Measurements from ENCODE around the gene MICAL3.

DNA sequence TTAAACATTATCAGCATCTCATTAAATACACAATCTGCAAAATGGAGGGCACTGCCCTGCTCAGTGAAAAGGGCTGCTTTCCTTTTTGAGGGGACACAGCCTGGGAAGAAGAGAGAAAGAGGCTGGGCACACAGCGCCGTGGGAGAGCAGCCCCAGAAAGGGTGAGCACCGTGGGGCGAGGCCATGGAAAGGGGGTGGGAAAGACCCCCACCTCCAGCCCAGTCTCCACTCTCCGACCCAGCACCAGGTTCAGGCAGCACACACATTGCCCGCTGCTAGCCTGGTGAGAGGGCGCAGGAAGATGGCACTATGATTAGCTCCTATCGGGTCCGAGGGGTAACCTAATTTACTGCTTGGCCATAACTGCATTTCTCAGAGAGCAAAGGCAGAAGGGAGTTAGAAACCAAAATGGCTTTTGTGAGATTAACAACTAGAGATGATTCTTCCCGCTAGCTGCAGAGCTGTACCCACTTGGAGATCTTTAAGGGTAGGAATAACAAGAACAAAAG, 146.1 kb downstream of the MICAL3 start:
- no peak for TF ChIP-seq CSDC2 (CRISPR knock-in tag; IDR thresholded peaks at IDR 0.05)
- TF ChIP-seq, protein P1, sequence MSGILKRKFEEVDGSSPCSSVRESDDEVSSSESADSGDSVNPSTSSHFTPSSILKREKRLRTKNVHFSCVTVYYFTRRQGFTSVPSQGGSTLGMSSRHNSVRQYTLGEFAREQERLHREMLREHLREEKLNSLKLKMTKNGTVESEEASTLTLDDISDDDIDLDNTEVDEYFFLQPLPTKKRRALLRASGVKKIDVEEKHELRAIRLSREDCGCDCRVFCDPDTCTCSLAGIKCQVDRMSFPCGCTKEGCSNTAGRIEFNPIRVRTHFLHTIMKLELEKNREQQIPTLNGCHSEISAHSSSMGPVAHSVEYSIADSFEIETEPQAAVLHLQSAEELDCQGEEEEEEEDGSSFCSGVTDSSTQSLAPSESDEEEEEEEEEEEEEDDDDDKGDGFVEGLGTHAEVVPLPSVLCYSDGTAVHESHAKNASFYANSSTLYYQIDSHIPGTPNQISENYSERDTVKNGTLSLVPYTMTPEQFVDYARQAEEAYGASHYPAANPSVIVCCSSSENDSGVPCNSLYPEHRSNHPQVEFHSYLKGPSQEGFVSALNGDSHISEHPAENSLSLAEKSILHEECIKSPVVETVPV (CRISPR knock-in tag; IDR thresholded peaks at IDR 0.05), result no peak
- TF ChIP-seq ZFP30 (CRISPR knock-in tag; IDR thresholded peaks at IDR 0.05), result no peak
- no peak for TF ChIP-seq TOX (CRISPR knock-in tag; IDR thresholded peaks at IDR 0.05; ENCODE audit: borderline replicate concordance)
- no peak for TF ChIP-seq ARNTL (CRISPR knock-in tag; IDR thresholded peaks at IDR 0.05; ENCODE audit: borderline replicate concordance, low read depth)
- TF ChIP-seq, protein P2, sequence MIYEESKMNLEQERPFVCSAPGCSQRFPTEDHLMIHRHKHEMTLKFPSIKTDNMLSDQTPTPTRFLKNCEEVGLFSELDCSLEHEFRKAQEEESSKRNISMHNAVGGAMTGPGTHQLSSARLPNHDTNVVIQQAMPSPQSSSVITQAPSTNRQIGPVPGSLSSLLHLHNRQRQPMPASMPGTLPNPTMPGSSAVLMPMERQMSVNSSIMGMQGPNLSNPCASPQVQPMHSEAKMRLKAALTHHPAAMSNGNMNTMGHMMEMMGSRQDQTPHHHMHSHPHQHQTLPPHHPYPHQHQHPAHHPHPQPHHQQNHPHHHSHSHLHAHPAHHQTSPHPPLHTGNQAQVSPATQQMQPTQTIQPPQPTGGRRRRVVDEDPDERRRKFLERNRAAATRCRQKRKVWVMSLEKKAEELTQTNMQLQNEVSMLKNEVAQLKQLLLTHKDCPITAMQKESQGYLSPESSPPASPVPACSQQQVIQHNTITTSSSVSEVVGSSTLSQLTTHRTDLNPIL (CRISPR knock-in tag; IDR thresholded peaks at IDR 0.05; ENCODE audit: low read depth), result no peak
- TF ChIP-seq, protein P3, sequence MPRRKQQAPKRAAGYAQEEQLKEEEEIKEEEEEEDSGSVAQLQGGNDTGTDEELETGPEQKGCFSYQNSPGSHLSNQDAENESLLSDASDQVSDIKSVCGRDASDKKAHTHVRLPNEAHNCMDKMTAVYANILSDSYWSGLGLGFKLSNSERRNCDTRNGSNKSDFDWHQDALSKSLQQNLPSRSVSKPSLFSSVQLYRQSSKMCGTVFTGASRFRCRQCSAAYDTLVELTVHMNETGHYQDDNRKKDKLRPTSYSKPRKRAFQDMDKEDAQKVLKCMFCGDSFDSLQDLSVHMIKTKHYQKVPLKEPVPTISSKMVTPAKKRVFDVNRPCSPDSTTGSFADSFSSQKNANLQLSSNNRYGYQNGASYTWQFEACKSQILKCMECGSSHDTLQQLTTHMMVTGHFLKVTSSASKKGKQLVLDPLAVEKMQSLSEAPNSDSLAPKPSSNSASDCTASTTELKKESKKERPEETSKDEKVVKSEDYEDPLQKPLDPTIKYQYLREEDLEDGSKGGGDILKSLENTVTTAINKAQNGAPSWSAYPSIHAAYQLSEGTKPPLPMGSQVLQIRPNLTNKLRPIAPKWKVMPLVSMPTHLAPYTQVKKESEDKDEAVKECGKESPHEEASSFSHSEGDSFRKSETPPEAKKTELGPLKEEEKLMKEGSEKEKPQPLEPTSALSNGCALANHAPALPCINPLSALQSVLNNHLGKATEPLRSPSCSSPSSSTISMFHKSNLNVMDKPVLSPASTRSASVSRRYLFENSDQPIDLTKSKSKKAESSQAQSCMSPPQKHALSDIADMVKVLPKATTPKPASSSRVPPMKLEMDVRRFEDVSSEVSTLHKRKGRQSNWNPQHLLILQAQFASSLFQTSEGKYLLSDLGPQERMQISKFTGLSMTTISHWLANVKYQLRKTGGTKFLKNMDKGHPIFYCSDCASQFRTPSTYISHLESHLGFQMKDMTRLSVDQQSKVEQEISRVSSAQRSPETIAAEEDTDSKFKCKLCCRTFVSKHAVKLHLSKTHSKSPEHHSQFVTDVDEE (CRISPR knock-in tag; IDR thresholded peaks at IDR 0.05), result no peak
- TF ChIP-seq RARB (CRISPR knock-in tag; IDR thresholded peaks at IDR 0.05), result no peak
- no peak for TF ChIP-seq ZNF8 (CRISPR knock-in tag; IDR thresholded peaks at IDR 0.05)
- TF ChIP-seq, protein P4, sequence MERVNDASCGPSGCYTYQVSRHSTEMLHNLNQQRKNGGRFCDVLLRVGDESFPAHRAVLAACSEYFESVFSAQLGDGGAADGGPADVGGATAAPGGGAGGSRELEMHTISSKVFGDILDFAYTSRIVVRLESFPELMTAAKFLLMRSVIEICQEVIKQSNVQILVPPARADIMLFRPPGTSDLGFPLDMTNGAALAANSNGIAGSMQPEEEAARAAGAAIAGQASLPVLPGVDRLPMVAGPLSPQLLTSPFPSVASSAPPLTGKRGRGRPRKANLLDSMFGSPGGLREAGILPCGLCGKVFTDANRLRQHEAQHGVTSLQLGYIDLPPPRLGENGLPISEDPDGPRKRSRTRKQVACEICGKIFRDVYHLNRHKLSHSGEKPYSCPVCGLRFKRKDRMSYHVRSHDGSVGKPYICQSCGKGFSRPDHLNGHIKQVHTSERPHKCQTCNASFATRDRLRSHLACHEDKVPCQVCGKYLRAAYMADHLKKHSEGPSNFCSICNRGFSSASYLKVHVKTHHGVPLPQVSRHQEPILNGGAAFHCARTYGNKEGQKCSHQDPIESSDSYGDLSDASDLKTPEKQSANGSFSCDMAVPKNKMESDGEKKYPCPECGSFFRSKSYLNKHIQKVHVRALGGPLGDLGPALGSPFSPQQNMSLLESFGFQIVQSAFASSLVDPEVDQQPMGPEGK (CRISPR knock-in tag; IDR thresholded peaks at IDR 0.05; ENCODE audit: borderline replicate concordance), result no peak
- no peak for TF ChIP-seq GLIS3 (CRISPR knock-in tag; IDR thresholded peaks at IDR 0.05)
- no peak for TF ChIP-seq ESRRG (CRISPR knock-in tag; IDR thresholded peaks at IDR 0.05)
- TF ChIP-seq TCF4 (CRISPR knock-in tag; IDR thresholded peaks at IDR 0.05; ENCODE audit: borderline replicate concordance), result no peak
